HG03457 (cell line): Measurements from ENCODE around the gene ADRA2C.

ENCODE experiments used
- ATAC-seq: cut with Tn5 transposase; IDR thresholded peaks from one replicate; pipeline ENCODE4 v1.9.1; 2021; ENCODE audit warnings: moderate number of reproducible peaks; ENCODE audit not compliant: unreplicated experiment

The ADRA2C gene

DNA sequence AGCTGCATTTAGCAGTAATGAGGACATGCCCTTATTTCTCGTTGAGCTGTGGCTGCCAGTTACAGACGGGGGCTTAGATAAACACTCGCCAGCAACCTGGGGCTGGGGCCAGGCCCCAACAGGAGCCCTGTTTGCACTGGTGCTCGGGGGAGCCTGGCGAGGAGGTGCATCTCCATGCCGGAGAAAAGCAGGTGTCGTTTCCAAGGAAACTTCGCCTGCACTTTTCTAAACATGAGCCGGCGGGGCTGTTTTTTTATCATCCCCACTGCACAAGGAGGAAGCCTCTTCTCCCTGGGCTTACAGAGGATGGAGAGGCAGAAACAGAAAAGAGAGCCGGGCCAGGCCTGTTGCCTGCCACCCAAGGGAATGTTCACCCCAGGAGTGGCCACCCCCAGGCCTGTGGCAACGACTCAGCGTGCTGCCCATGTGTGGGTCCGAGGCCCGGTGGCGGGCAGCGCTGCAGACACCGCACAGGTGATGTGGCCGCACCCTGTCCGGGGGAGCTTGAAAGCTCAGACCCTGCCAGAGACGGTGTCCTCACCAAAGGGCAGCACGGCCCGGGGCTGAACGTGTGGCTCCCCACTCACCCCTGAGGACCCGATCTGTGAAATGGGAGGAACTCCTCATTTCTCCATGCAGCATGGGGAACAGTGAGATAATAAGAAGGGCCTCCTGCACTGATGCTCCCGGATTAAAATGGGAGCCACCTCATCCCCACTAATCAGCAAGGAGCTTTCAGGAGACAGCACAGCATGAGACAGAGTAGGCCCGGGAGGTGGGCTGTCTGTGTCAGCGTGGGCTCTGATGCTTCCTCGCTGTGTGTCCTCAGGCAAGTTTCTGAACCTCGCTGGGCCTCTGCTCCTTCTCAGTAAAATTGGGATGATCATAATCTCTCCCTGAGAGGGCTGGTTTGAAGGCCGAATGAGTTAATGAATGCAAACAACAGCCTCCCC is 33.8 kb upstream of the ADRA2C start:
- no peak for ATAC-seq

DNA sequence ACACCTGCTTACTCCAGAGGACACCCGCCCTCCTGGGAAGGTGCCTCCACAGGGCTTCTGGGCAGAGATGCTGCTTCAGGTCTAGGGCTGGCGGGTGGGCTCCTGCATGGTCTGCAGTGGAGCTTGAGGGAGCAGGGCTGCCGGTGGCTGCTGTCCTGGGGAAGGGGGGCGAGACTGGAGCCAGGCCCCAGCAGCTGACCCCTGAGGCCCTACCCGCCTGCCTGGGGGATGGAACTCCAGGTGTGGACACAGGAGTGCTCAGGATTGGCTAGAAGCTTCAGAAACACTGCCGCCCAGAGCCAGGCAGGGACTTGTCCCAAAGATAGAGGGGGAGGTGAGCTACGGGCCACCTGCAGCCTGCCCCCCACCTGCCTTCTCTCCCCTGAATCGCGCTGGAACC is 33.0 kb upstream of the ADRA2C start:
- no peak for ATAC-seq

GRCh38 chr4:3735196-3735595 is 31.0 kb upstream of the ADRA2C start:
- no peak for ATAC-seq

- no peak for ATAC-seq
These were observed 29.9 kb upstream of the ADRA2C start for GRCh38 chr4:3736290-3736689.

GRCh38 chr4:3736806-3737205 is 29.4 kb upstream of the ADRA2C start:
- ATAC-seq, result no peak

DNA sequence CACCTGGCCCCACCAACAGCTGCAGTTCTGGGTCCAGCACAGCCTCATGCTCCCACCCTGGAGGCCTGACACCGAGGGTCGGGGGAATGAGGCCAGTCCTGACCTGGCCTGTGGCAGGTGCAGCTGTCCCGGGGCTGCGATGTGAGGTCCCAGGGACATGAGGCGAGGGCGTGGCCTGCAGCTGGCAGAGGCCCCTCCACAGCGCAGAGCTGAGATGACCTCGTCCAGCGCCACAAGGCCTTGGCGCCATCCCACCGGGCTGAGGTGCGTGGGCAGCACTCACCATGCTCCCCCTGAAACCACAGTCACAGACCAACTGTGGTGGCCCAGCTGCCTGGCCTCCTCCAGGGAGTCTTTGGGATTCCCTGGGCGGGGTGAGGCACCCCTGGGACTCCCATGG is 26.6 kb upstream of the ADRA2C start:
- no peak for ATAC-seq

DNA sequence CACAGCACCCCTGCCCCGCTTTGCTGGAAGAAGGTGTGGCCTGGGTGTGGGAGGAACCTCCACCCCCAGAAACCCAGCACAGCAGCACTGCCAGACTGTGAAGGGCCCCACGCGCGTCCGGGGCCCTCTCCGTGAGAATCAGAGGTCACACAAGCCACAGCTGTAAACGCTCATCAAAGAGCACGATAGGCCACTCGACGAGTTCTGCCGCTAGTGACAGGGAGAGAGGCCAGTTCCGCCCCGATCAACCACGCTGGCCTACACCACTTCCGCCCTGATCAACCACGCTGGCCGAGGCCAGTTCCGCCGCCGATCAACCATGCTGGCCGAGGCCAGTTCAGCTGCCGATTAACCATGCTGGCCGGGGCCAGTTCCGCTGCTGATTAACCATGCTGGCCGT is 25.9 kb upstream of the ADRA2C start:
- no peak for ATAC-seq

DNA sequence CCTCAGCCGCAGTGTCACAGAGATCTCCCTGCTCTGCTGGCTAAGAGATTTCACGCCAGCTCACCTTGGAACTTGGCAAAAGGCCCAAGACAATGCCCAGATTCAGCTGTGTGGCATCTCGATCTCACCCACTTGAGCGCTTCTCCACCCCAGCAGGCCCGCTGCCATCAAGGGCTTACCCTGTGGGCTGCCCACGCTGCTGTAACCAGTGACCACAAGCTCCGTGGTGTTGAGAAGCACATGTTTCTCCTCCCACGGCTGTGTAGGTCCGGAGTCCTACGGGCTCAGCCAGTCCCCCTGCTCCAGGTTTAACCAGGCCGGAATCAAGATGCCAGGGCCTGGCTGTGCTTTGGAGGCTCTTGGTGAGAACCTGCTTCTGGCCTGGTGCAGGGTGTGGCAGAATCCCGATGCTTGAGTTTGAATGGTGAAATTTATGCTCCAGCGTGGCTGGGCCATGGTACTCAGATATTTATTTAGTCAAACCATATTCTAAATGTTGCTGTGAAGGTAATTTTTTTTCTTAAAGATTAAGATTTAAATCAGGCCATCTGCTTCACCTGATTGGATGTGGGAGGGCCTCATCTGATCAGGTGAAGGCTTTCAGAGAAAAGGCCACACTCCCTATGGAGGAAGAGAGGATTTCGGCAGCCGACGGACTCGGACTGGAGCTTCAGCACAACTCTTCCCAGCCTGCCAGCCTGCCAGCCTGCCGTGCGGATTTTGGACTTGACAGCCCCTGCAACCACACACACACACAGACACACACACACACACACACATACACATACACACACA is 24.8 kb upstream of the ADRA2C start:
- ATAC-seq, result no peak

DNA sequence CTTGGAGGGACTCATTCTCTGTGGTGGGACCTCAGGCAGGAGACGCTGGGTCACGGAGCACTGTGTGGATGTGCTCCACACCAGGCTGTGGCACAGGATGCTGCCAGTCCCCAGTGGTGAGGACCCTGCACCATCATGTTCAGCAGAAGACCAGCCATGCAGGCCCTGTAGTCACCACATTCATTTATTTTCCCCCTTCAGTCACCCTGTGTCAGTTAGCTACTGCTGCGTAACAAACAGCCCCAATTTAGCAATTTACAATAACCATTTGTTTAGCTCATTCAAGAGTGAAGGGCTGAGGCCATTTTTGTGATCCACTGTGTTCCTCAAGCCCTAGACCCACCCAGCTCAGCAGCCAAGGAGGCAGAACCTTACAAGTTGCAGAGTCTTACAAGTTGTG is 23.6 kb upstream of the ADRA2C start:
- no peak for ATAC-seq

- ATAC-seq, result no peak
These were observed 22.0 kb upstream of the ADRA2C start for GRCh38 chr4:3744232-3744631.

- no peak for ATAC-seq
These were observed 21.3 kb upstream of the ADRA2C start for GRCh38 chr4:3744901-3745300.

DNA sequence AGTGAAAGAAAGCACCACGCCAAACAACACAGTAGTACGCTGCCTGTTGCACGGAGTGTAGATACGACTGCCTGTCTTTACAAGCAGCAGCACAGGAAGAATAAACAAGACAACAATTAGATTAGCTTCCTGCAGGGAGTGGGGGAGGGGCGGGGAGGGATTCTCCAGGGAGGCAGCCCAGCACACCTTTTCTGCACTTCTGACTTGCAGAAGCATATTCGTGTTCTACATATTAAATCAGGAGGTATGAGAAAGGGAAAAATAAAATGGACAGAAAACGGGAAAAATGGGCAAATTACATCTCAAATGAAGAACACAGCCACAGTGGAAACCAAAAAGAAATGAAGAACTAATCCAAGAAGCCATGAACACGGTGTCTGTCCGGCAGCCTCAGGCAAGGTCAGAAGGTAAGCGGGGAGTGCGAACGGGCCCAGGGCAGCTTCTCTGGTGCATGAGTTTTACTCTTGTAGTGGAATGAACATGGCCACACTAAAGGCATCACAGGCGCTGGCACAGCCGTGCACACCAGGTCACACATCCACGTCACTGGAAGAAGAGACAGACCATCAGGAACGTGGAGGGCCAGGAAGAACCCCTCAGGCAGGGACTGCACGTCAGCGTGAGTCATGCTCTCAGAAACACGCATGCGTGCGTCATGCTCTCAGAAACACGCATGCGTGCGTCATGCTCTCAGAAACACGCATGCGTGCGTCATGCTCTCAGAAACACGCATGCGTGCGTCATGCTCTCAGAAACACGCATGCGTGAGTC is 20.1 kb upstream of the ADRA2C start:
- ATAC-seq, result no peak

- ATAC-seq, result no peak
These were observed 19.2 kb upstream of the ADRA2C start for GRCh38 chr4:3746701-3747580.

DNA sequence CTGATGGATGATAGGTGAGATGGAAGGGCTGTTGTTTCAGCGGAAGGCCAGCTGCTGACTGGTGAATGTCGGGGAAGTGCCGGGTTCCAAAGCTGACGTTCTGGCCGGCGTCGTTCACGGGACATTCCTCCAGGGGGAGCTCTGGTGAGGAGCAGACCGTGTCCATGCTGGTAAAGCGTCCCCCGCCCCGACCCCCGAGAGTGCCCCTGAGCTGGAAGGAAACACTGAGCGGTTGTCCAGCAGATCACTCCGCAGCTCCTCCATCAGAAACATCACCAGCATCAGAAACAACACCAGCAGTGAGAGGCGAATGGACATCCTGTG is 18.6 kb upstream of the ADRA2C start:
- ATAC-seq, result no peak

GRCh38 chr4:3748136-3748898 is 17.9 kb upstream of the ADRA2C start:
- ATAC-seq, result no peak

DNA sequence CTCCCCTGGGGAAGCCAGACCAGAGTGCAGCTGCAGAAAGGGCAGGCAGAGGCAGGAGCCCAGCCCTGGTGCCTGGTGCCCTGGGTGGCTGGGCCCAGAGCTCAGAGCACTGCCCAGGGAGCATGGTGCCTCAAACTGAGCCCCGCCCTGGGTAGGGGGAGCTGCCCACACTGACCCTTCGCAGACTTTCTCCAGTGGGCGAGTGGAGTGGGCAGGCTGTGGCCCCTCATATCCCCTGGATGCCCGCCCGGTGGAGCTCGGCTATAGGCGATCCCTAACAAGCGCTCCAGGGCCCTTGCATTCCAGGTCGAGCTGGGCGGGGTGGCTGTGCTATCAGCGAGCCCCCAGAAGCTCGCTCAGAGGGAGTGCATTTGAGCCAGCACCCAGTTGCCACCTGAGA is 17.1 kb upstream of the ADRA2C start:
- no peak for ATAC-seq

- ATAC-seq, result no peak
These were observed 15.9 kb upstream of the ADRA2C start for GRCh38 chr4:3750334-3750733.

- no peak for ATAC-seq
These were observed 14.2 kb upstream of the ADRA2C start for GRCh38 chr4:3752022-3752421.

- no peak for ATAC-seq
These were observed 12.3 kb upstream of the ADRA2C start for GRCh38 chr4:3753726-3754412.
